Measurements from ENCODE around the gene OSCP1.
A peak's percentile ranks its signal among the peaks of the same experiment; 100 is the strongest.
"Not testable (repeated sequence)": the region's sequence is repeated elsewhere in the genome, so short reads cannot be mapped to it uniquely, and the experiment has no call there.

OSCP1 gene, protein sequence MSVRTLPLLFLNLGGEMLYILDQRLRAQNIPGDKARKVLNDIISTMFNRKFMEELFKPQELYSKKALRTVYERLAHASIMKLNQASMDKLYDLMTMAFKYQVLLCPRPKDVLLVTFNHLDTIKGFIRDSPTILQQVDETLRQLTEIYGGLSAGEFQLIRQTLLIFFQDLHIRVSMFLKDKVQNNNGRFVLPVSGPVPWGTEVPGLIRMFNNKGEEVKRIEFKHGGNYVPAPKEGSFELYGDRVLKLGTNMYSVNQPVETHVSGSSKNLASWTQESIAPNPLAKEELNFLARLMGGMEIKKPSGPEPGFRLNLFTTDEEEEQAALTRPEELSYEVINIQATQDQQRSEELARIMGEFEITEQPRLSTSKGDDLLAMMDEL

DNA sequence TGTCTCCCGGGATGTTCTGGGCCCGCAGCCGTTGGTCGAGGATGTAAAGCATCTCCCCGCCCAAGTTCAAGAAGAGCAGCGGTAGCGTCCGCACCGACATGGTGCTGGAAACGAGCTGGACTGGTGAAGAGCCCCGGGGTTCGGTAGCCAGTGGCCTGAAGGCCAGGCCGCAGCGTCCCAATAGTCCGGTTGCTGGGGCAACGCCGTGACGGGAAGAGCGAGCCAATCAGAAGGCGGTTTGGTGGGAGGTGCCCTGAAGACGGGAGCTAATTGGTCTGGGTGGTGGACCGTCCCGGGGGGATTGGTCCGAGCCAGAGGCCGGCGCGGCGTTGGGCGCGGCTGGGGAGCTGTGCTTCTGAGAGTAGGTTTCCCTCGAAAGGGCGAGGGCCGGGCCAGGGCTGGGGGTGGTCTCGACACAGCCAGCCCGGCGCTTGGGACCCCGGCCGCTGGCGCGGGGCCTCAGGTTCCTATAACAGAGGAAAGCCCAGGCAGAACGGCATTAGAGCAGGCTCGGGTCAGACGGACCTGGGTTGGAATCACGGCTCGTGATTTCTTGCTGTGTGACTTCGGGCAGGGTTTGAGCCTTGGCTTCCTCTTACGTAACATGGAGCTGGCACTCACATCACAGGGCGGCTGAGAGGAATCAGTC, at the start of gene OSCP1:
OSCP1 (minus strand) TSS at position 182 of the 649 bp plus-strand sequence; CDS start at position 100, 82 bp downstream.
- DNase-seq (ENCODE audit: low read depth in 2 of 2), result peak; percentile 66 to 68

DNA sequence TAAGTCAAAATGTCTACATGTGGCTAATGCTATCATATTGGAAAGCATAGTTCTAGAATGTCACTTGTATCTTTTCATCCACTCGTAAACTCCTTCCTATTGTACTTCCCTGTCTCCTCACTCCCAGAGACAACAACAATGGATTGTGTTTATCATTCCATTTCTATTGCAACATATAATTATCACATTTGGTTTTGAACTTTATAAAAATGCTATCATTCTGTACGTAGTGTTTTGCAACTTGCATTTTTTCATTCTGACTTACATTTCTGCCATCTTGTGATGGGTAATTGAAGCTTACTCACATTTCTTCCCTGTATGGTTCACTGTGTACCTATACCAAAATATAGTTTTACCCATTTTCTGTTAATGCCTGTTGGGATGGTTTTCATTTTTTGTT, 47.0 kb upstream of the OSCP1 start:
- no peak for DNase-seq (ENCODE audit: low read depth in 2 of 2)

DNA sequence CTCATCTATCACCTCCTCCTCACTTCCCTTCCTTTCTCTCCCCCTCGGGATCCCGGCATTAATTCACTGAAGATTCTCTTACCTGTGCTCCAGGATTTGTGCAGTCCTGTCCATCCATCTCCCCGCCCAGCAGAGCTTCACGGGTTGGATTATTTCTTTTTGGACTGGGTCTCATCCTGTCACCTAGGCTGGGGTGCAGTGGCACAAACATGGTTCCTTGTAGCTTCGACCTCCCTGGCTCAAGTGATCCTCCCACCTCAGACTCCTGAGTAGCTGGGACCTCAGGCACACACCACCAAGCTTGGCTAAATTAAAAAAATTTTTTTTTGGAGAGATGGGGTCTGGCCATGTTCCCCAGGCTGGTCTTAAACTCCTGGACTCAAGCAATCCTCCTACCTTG, 44.7 kb upstream of the OSCP1 start:
- no peak for DNase-seq (ENCODE audit: low read depth in 2 of 2)

DNA sequence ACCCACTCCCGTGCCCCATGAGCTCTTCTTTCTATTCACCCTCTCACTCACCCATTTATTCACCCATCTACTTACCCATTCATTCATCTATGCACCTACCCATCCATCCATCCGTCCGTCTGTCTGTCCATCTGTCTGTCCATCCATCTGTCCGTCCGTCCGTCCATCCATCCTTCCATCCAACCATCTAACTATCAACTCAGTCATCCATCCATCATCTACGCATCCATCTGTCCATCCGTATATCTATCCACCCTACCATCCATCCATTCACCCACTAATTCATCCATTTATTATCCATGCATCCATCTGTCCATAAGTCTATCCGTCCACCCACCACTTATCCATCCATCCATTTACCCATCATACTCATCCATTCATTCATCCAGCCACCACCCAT, 43.3 kb upstream of the OSCP1 start:
- DNase-seq (ENCODE audit: low read depth in 2 of 2), result no peak

DNA sequence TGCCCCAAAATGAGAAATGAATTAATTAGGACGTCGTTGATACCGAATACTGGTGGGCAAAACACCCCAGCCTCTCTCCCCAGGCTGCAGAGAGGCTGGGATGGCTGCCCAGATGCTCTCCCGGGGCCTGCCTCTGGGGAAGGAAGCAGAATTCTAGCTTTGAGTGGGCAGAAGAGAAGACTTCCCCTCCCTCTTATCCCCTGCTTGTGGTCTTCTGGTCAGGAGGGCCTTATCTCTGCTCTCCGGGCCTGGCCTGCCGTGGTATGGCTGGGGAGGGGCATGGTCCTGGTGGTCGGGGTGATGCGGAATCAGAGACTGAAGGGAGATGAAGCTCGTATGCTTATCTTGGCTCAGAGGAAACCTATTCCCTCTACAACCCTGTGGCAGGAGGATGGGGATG, 42.2 kb upstream of the OSCP1 start:
- DNase-seq (ENCODE audit: low read depth in 2 of 2), result no peak

DNA sequence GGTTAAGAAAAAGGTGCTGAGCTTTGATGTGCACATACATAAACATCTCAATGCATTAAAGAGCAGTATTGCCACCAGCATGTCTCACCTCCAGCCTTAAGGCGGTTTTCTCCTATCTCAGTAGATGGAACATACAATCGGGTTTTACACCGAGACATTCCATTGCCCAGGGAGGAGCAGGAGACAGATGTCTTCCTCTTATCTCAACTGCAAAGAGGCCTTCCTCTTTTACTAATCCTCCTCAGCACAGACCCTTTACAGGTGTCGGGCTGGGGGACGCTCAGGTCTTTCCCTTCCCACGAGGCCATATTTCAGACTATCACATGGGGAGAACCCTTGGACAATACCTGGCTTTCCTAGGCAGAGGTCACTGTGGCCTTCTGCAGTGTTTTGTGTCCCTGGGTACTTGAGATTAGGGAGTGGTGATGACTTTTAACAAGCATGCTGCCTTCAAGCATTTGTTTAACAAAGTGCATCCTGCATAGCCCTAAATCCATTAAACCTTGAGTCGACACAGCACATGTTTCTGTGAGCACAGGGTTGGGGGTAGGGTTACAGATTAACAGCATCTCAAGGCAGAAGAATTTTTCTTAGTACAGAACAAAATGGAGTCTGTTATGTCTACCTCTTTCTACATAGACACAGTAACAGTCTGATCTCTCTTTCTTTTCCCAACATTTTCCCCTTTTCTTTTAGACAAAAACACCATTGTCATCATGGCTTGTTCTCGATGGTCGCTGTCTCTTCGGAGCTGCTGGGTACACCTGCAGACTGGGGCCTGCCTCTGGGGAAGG, 39.2 kb upstream of the OSCP1 start:
- DNase-seq (ENCODE audit: low read depth in 2 of 2), result not testable (repeated sequence)

DNA sequence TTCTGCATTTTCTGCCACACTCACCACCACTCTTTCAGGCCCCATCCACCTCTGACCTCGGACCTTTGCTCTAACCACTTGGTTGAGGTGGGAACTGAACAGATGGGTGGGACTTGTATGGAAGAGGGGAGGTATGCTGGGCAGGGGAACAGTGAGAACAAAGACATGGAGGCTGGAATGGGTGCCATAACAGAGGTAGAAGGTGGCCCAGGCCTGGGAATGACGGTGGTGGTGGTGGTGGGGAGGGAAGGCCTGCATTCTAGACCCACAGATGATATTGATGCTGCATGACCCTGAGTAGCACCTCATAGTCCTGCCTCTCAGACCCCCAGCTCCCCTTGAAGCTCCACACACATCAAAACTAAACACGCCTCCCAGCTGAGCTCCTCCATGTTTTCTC, 37.7 kb upstream of the OSCP1 start:
- DNase-seq (ENCODE audit: low read depth in 2 of 2), result no peak

DNA sequence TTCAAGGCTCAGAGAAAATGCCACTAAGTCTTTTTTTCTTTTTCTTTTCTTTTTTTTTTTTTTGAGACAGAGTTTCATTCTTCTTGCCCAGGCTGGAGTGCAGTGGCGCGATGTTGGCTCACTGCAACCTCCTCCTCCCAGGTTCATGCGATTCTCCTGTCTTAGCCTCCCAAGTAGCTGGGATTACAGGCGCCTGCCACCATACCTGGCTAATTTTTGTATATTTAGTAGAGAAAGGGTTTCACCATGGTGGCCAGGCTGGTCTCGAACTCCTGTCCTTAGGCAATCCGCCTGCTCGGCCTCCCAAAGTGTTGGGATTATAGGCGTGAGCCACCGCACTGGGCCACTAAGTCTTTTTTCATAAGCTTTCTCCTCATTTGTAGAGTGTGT, 37.1 kb upstream of the OSCP1 start:
- DNase-seq (ENCODE audit: low read depth in 2 of 2), result not testable (repeated sequence)

DNA sequence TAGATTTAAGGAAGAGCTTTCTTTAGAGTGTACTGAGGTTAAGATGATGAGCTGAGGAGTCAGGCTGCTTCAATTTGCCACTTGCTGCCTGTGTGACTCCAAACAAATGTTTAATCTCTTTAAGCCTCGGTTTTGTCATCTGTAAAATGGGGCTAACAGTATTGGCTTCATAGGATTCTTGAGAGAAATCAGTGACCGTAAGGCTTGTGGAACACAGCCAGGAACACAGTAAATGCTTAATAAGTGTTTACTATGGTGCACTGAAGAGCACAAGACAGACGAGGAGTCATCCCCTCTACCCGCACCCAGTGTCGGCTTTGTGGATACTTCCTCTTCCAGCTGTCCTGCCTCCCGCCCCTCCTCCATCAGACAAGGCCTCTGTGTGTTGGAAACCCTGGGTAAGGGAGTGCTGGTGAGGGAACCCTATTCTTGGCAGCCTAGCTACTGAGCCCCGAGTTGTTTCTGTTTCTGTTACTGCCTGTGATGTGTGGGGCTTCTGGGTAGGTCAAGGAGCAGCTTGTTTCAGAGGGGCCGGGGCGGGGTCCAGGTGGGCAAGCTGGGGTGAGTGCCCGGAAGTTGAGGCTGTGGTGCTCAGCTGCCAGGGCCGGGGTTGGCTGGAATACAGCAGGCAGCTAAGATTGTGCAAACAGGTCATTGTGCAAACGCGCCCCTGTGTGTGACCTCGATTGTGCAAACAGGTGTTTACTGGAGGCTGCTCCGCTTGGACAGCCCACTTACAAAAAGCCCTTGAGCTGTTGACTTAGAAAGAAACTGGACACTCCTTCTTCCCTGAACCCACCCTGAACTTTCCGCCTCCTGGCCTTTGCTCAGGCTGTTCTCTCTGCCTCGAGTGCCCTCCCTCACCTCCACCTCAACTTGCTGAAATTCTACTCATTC, 36.4 kb upstream of the OSCP1 start:
- no peak for DNase-seq (ENCODE audit: low read depth in 2 of 2)

DNA sequence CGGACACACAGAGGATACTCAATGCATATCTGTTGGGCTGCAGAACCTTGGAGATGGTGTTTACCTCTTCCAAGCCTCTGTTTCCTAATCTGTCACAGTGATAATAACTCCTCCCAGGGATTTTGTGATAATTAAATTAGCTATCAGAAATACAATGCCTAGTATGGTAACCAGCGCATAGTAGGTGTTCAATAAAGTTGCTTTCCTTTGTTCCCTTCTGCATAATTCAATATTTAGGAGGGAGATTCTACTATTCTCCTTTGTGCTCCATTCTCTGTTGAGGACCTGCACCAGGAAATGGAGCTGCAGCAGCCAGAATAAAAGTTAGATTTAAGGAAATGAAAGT, 35.8 kb upstream of the OSCP1 start:
- DNase-seq (ENCODE audit: low read depth in 2 of 2), result no peak

DNA sequence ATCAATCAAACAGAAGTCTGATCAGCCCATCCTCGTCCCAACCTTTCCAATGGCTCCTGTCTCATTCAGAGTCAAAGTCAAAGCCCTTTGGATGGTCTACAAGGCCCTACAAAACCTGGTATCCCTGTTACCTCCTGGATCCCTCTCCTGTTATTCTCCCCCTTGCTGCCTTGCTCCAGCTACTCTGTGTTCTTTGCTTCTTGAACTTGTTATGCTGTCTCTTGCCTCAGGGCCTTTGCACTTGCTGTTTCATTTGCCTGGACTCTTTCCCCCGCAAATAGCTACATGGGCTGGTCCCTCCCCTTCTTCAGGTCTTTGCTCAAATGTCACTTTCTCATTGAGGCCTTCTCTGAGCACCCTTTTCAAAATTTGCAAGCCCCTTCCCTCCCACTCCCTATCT, 33.8 kb upstream of the OSCP1 start:
- no peak for DNase-seq (ENCODE audit: low read depth in 2 of 2)

DNA sequence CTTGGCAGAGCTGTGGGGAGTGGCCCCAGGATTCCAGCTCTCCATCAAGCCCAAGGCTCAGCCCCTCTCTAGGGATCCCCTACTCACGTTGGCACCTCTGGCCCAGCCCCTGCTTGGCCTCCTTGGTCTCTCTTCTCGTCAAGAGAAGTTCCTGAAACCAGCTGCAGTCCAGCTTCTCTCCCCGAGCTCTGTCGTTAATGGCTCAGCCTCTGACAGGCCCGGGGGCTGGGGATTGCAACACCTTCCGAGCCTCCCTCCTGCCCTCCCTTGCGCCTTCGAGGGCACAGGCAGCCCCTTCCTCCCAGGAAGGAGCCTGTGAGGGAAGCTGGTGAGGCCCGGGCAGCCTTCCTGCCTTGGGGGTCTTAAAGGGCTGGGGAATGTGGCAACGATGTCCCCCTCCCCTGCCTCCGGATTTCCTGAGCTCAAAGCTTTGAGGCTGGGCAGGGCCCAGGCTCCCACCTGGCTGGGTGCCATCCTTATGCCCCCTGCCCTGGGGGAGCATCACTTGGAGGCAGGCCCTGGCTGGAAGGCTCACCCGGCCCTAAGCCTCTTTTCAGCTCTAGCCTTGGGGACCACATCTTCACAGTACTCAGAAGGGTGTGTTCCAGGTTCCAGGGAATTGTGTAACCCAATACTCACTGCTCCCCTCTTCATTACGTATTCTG, 32.6 kb upstream of the OSCP1 start, which contains the start of gene CSF3R:
CSF3R (minus strand) TSS at position 190 of the 665 bp plus-strand sequence. CDS start 3,417 bp downstream, outside the sequence.
- DNase-seq (ENCODE audit: low read depth in 2 of 2), result no peak

DNA sequence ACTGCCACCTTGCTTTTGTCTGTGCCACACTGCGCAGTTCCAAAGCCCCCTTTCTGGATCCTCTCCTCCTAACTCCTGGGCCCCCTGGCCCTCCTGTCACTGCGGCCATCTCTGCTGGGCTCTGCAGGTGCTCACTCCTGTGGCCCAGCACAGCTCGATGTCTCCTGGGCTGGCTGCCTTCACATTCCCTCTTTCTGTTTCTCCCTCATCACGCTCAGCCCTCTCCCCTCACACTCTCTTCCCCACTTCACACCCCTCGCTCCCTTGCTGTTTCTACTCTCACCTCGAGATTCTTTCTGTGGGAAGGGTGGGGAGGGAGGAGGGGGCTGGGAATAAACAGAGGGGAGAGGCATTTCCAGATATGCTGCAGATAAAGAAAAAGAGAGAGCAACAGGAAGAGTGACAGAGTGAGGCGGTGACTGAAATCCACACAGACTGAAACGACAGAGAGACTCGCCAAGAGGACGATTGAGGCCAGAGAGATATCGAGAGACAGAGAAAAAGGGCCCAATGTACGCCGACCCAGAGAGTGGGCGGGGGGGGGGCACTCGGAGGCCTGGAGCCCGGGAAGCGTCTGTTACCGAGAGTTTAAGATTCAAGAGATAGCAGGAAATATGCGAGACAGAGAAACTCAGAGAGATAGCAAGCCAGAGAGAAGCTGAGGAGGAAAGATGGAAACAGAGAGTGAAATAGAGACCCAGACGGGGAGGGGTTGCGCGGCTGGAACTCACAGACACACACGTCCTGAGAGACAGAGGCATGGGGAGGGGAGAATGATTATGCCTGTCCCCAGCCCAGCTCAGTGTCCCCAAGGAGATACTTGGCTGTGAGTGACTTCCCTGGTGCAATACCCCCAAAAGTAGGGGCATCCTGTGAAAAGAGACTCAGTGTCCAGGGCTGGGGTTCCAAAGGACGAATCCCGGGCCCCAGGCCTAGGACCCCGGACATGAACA, 31.8 kb upstream of the OSCP1 start:
- no peak for DNase-seq (ENCODE audit: low read depth in 2 of 2)

DNA sequence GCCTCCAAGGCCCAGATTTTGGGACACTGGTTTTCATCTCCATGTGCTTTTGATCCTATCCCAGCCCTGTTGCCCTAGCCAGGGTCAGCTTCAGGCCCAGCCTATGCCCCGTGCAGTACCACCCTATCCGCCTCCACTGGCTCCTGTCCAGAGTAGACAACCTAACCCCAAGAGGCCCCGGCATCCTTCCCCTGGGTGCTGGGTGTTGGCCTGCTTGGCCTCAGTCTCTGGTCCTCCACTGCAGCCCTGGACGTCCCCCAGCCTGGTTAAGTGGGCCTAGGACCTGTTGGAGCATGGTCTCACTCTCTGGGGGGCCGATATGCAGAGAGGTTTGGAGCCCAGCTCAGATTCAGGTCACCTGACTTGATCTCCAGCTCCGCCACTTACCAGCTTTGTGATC, 30.8 kb upstream of the OSCP1 start:
- DNase-seq (ENCODE audit: low read depth in 2 of 2), result no peak

DNA sequence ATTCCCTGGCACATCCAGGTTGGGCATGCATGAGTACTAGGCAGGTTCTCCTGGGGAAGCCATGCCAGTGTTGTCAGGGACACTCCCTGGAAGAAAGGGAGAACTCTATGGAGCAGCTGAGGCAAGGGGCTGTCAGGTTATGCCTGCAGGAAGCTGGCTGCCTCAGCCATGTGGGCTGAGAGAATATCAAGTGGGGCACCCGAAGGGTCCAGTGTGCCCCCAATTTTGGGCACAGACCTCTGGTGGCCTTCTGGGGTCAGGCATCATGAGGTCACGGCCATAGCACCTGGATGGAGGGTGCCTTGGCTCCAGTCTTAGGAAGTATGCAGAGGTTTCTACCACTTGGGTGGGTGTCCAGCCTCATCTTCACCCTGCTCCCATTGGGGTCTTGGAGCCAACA, 29.9 kb upstream of the OSCP1 start:
- DNase-seq (ENCODE audit: low read depth in 2 of 2), result no peak

DNA sequence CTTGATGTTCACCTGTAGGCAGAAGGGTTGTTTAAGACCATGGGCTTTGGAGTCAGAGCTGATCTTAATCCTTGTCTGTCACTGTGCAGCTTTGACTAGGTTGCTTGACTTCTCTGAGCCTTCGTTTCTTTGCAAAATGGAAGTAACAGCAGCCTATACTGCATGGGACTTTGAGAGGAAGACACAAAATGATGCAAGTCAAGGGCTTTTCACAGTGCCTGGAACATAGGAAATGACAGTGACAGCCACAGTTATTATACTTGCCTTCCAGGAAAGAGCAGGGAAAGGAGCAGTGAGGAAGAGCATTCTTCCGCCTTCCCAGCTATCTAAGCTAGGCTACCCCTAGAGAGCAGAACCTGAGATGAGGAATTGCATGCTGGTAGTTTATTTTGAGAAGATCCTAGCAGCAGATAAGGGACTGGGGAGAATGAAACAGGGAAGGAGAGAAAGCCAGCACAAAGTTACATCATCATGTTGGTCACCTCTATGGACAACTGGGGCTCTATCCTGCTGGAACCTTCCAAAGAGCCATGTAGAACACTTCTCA, 29.3 kb upstream of the OSCP1 start:
- DNase-seq (ENCODE audit: low read depth in 2 of 2), result no peak

DNA sequence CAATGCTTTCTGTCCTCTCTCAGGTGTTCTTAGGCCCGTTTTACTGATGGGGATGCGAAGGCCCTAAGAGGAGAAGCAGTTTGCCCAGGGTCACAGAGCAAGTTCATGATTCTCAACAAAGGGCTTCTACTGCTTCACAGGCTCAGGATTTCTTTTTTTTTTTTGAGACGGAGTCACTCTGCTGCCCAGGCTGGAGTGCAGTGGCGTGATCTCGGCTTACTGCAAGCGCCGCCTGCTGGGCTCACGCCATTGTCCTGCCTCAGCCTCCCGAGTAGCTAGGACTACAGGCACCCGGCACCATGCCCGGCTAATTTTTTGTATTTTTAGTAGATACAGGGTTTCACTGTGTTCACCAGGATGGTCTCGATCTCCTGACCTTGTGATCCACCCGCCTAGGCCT, 27.4 kb upstream of the OSCP1 start:
- not testable (repeated sequence) for DNase-seq (ENCODE audit: low read depth in 2 of 2)

DNA sequence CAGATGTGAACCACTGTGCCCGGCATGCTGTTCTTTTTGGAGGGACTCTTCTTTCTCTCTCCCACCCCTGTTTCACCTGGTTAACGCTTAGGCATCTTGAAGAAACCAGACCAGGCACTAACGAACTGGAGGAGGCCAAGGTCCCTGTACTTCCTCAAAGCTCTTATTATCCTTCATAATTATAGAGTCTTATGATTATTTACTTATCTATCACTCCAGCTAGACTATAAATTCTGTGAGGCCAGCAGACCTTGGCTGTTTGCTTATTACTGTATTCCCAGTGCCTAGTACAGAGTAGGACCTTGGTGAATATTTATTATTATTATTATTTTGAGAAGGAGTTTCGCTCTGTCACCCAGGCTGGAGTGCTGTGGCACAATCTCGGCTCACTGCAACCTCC, 26.7 kb upstream of the OSCP1 start:
- DNase-seq (ENCODE audit: low read depth in 2 of 2), result no peak

DNA sequence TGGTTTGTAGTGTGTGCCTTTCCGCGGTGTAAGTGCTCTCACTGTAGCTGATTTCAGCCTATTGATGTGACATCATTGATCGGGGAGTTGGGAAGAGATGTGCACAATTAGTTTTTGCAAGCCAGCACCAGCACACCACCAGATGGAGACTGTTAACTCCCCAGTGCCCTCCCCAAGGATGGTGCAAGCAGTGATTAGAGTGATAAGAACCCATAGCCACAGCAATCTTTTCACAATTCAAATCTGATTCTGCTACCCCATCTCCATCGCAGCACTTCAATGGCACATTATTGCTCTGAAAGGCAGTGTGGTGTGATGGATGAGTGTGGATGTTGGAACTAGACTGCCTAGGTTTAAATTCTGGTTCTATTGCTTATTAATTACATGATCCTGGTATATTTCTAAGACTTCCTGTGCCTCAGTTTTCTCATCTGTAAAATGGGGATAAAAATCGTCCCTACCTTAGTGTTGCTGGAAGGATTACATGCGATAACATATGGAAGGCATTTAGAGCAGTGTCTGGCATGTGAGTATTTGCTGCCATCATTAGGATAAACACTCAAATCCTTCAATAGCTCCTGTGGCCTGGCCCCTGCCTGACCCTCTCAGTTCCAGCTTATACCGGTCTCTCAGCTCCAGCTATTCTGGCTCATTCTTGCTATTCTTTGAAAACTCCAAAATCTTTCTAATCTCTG, 25.8 kb upstream of the OSCP1 start:
- DNase-seq (ENCODE audit: low read depth in 2 of 2), result no peak
